Activated gamma-delta T cell treated with anti-CD3 and anti-CD28 coated beads, Interleukin-2, amount 50 U/mL, for 16 hours (primary cell): ENCODE data around the gene ATG16L1.

Experiments
- DNase-seq: peaks from one replicate; pipeline ENCODE4 v3.0.0-alpha.2; 2020; ENCODE audit warnings: low read depth

The ATG16L1 gene

GRCh38 chr2:233251306-233252116 is at the start of gene ATG16L1:
Gene ATG16L1, plus strand, starts transcription at chr2:233251673. Its CDS starts 155 bp downstream, at chr2:233251828.
- DNase-seq, result peak; percentile 93

- no peak for DNase-seq
Observed at GRCh38 chr2:233202531-233202944, 48.9 kb upstream of the ATG16L1 start.

GRCh38 chr2:233203060-233203459 is 48.4 kb upstream of the ATG16L1 start:
- no peak for DNase-seq

DNA sequence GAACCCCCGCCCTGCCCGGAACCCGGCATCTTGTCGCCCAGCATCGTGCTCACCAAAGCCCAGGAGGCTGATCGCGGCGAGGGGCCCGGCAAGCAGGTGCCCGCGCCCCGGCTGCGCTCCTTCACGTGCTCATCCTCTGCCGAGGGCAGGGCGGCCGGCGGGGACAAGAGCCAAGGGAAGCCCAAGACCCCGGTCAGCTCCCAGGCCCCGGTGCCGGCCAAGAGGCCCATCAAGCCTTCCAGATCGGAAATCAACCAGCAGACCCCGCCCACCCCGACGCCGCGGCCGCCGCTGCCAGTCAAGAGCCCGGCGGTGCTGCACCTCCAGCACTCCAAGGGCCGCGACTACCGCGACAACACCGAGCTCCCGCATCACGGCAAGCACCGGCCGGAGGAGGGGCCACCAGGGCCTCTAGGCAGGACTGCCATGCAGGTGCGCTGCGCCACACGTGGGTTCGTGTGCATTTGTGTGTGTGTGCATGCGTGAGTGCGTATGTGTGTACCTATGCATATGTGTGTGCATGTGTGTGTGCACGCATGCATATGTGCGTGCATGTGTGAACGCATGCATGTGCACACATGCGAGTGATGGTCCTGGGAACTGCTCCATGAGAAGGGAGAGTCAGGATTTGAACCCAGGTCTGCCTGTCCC is 47.1 kb upstream of the ATG16L1 start:
- DNase-seq, result no peak

GRCh38 chr2:233208382-233209116 is 42.9 kb upstream of the ATG16L1 start:
- DNase-seq, result no peak

DNA sequence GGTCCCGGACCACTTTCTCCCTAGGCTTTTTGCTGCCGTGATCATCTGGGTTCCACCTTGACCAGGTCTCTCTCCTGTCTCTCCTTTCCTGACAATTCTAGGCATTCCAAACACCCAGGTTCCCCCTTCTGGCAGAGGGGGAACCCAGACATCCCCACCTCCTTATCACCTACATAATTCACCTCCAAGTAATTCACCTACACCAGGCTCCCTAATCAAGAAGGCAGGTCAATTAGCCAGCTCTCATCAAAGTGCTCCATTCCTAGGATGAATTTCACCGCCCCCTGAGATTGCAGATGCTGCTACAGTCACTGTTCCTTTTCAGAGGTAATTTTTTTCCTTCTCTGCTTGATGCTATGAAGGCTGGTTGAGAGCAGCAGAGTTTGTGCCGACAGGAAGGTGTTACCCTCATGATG is 42.3 kb upstream of the ATG16L1 start:
- no peak for DNase-seq

- no peak for DNase-seq
Observed at GRCh38 chr2:233209533-233210171, 41.8 kb upstream of the ATG16L1 start.

DNA sequence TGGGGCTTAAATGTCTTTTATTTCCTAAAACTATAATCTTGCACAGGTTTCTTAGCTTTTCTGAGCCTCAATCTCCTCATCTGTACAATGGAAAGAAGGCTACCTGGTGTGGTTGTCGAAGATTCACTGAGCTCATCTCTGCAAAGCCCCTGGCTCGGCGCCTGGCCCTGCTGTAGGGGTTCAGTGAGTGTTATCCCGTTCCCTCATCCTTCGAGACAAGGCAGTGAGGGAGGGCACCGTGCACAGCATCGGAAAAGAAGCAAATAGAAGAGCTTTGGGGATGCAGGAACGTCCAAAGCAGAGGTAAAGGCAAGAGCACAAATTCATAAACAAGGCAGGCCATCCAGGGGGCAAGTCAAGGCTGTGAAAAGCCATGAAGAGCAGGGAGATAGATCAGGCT is 41.2 kb upstream of the ATG16L1 start:
- no peak for DNase-seq

GRCh38 chr2:233210843-233211547 is 40.5 kb upstream of the ATG16L1 start:
- DNase-seq, result no peak

- DNase-seq, result no peak
Observed at GRCh38 chr2:233211548-233211895, 40.0 kb upstream of the ATG16L1 start.

GRCh38 chr2:233213011-233213410 is 38.5 kb upstream of the ATG16L1 start:
- no peak for DNase-seq

- no peak for DNase-seq
Observed at GRCh38 chr2:233213975-233214374, 37.5 kb upstream of the ATG16L1 start.

- DNase-seq, result no peak
Observed at GRCh38 chr2:233217892-233218377, 33.5 kb upstream of the ATG16L1 start.

- DNase-seq, result no peak
Observed at GRCh38 chr2:233218836-233219235, 32.6 kb upstream of the ATG16L1 start.

GRCh38 chr2:233219848-233220247 is 31.6 kb upstream of the ATG16L1 start:
- DNase-seq, result no peak

DNA sequence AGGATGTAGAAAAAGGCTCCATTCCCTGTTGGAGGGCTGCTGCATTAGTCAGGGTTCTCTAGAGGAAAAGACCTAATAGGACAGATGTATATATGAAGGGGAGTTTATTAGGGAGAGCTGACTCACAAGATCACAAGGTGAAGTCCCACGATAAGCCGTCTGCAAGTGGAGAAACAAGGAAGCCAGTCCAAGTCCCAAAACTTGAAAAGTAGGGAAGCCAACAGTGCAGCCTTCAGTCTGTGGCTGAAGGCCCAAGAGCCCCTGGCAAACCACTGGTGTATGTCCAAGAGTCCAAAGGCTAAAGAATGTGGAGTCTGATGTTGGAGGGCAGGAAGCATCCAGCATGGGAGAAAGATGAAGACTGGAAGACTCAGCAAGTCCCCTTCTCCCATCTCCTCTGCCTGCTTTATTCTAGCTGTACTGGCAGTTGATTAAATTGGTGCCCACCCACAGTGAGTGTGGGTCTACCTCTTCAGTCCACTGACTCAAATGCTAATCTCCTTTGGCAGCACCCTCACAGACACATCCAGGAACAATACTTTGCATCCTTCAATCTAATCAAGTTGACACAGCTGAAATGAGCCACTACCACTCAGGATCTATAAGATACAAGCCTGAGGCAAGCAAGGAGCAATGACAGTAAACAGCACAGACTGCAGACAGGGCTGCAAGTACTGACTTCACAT is 30.0 kb upstream of the ATG16L1 start:
- no peak for DNase-seq

DNA sequence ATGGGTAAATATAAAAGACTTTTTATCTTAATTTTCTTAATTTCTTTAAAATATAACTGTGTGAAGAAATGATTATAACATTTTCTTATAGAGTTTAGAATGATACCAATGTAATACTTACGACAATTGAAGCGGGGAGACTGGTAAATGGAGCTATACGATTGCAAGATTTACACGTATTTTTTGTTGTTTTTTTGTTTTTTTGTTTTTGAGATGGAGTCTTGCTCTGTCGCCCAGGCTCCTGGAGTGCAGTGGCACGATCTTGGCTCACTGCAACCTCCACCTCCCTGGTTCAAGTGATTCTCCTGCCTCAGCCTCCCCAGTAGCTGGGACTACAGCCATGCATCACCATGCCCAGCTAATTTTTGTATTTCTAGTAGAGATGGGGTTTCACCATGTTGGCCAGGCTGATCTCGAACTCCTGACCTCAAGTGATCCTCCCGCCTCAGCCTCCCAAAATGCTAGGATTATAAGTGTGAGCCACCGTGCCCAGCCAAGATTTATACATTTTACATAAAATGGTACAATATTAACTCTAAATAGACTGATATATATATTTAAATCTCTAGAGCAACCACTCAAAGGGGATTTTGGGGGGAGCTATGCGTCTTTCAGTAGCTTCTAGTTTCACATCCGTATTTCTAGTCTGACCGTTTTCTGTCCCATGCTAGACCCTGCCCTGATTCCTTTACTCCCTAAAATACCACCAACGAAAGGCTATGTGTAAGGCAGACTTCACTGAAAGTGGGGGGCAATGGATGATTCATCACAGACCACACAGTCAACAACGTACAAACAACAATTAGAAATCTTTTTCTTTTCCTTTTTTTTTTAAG is 28.2 kb upstream of the ATG16L1 start:
- no peak for DNase-seq

GRCh38 chr2:233225230-233226068 is 26.0 kb upstream of the ATG16L1 start:
- DNase-seq, result no peak

GRCh38 chr2:233226511-233227031 is 24.9 kb upstream of the ATG16L1 start:
- no peak for DNase-seq
